ENCODE results near the gene CHMP3. TPM values are rescaled to one million over a fixed set of nuclear protein-coding genes. Genes with fewer than 3 reads are reported as not detected.

The CHMP3 gene
- total RNA-seq, 2 donors from 2014 or later = 64.6 to 70.0 TPM

DNA sequence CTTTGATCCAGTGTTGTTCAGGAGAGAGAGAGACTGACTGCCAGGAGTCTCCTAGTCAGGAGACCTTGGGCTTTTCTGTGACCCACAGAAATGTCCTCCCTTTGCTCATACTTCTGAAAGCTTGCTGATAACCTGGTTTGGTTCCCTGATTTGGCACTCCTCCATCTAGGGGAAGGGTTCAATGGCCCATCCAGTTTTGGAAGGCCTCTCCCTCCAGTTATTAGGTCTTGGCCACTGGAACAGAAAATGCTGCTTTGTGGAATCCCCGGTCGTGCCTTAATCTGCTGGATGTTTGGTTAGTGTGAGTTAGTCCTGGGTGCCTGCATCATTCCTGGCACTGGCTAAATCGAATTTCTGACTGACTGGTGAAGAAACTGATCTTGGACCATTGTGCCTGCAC is 86.3 kb downstream of the CHMP3 start:
- DNase-seq = peak in 3 of 4 donors; percentile 33 to 46 (median 37)
- no peaks in the 10 kb centered on the region for H3K27me3 ChIP-seq
- peak overlapping the region; percentile 6 to 59 (median 35) for H3K27ac ChIP-seq
- peaks cover 0 to 19% of the 10 kb centered on the region in 2 donors for H3K36me3 ChIP-seq (replicated peaks in 1 of 2; ENCODE audit: insufficient read depth in 1 of 2, low read depth in 2 of 2)
- intact Hi-C loops (cut with DNase I) = no loop called here
- H3K4me3 ChIP-seq = no peak overlapping the region
- H3K4me1 ChIP-seq = peaks cover 22% of the 10 kb centered on the region
- H3K9me3 ChIP-seq = no peaks in the 10 kb centered on the region
- ATAC-seq = peak; percentile 24
- TF ChIP-seq POLR2A (IDR thresholded peaks at IDR 0.05) = no peak
- TF ChIP-seq, protein P1, sequence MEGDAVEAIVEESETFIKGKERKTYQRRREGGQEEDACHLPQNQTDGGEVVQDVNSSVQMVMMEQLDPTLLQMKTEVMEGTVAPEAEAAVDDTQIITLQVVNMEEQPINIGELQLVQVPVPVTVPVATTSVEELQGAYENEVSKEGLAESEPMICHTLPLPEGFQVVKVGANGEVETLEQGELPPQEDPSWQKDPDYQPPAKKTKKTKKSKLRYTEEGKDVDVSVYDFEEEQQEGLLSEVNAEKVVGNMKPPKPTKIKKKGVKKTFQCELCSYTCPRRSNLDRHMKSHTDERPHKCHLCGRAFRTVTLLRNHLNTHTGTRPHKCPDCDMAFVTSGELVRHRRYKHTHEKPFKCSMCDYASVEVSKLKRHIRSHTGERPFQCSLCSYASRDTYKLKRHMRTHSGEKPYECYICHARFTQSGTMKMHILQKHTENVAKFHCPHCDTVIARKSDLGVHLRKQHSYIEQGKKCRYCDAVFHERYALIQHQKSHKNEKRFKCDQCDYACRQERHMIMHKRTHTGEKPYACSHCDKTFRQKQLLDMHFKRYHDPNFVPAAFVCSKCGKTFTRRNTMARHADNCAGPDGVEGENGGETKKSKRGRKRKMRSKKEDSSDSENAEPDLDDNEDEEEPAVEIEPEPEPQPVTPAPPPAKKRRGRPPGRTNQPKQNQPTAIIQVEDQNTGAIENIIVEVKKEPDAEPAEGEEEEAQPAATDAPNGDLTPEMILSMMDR (IDR thresholded peaks at IDR 0.05) = no peak
- WGBS, 2 donors = 11 to 19% methylated on average over 3 of the region's 3 CpGs

DNA sequence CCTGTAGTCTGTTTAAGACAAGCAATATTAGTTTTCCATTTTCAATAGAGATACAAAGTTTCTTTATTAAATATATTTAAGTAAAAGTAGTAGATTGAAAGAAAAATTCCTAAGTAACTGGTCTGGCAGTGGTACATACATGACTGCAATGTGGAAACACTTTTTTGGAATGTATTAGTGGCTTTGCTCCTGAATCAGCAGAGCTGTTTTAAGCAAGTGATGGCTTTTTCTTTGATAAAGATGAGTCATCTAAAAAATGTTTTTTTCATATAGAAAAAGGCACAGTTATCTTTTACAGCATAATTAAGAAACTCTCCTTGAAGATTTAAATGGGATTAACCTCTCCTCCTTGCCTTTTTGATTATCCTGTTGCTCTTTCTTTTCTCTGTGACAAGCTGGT is 87.2 kb downstream of the CHMP3 start:
- Histone ChIP-seq H3K9me3 (no peaks in the 10 kb centered on the region), H3K27me3 (no peaks in the 10 kb centered on the region), H3K36me3 (replicated peaks in 1 of 2; ENCODE audit: insufficient read depth in 1 of 2, low read depth in 2 of 2) (peaks cover 0 to 19% of the 10 kb centered on the region in 2 donors), H3K4me3 (no peak overlapping the region), H3K4me1 (peaks cover 22% of the 10 kb centered on the region), H3K27ac (peak overlapping the region in 2 of 4 donors; percentile 33 to 37)
- intact Hi-C loops (cut with DNase I) = no loop called here
- no peak for DNase-seq
- ATAC-seq = no peak
- TF ChIP-seq, protein P1 (IDR thresholded peaks at IDR 0.05) = no peak
- no peak for TF ChIP-seq POLR2A (IDR thresholded peaks at IDR 0.05)

DNA sequence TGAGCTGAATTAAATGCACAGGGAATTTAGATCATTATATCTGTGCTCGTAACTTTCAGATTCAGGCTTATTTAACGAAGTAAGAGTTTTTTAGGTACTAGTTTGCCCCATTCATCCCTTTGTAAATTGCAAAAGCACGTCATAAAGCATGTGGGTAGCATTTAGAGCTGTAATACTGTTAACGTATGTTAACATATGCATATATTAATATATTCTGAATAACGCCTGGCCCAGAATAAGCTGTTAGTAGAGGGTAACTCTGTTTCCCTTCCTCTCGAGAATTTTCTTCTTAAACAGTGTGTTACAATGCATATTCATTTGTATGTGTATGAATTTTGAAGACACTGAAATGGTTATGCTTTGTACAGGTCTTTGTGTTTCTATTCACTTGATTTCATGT is 91.6 kb downstream of the CHMP3 start:
- H3K36me3 ChIP-seq (replicated peaks in 1 of 2; ENCODE audit: insufficient read depth in 1 of 2, low read depth in 2 of 2) = peaks cover 0 to 12% of the 10 kb centered on the region in 2 donors
- H3K4me1 ChIP-seq = peaks cover 39% of the 10 kb centered on the region
- no peak overlapping the region for H3K27ac ChIP-seq
- intact Hi-C loops (cut with DNase I) = no loop called here
- TF ChIP-seq, protein P1 (IDR thresholded peaks at IDR 0.05) = no peak
- TF ChIP-seq POLR2A (IDR thresholded peaks at IDR 0.05) = no peak
- H3K27me3 ChIP-seq = no peaks in the 10 kb centered on the region
- H3K4me3 ChIP-seq = no peak overlapping the region
- no peak for ATAC-seq
- DNase-seq = no peak
- no peaks in the 10 kb centered on the region for H3K9me3 ChIP-seq
- 92 to 93% methylated on average over 6 of the region's 6 CpGs for WGBS, 2 donors

- 6 to 14% methylated on average over 1 of the region's 1 CpG for WGBS, 2 donors
- peak in 2 of 4 donors; percentile 21 to 49 for DNase-seq
- Histone ChIP-seq H3K27ac (no peak overlapping the region), H3K4me1 (peaks cover 42% of the 10 kb centered on the region), H3K4me3 (no peak overlapping the region), H3K9me3 (no peaks in the 10 kb centered on the region), H3K27me3 (no peaks in the 10 kb centered on the region), H3K36me3 (replicated peaks in 1 of 2; ENCODE audit: insufficient read depth in 1 of 2, low read depth in 2 of 2) (peaks cover 0 to 15% of the 10 kb centered on the region in 2 donors)
- ATAC-seq = no peak
- TF ChIP-seq, protein P1 (IDR thresholded peaks at IDR 0.05) = no peak
- no peak for TF ChIP-seq POLR2A (IDR thresholded peaks at IDR 0.05)
- intact Hi-C loops (cut with DNase I) = no loop called here
These were observed 92.4 kb downstream of the CHMP3 start for GRCh38 chr2:86470890-86471289.

Data from body of pancreas (tissue), 4 donors.